T follicular helper cell (primary cell): ENCODE results near the gene SDHAF3.

ENCODE experiments used
- DNase-seq: peaks from one replicate; pipeline ENCODE4 v3.0.0-alpha.2; 2020; ENCODE audit warnings: low read depth

Gene SDHAF3

DNA sequence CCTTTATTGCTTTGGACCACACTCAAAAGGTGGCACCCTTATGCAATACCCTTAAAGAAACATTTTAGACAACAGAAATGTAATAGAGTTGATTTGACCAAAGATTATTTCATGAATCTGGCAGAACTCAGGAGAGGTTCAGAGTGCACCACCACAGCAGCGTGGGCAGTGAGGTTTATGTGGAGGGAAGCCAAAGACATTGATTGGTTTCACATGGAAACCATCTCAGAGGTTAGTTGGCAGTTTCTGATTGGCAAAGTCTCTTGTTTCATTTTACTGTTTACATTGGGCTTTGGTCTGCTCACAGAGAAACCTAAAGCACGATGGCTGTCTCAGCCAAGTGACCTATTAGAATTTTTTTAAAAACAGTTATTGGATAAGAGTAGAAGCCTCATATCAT lies 101.3 kb downstream of the SDHAF3 start:
- DNase-seq: no peak

DNA sequence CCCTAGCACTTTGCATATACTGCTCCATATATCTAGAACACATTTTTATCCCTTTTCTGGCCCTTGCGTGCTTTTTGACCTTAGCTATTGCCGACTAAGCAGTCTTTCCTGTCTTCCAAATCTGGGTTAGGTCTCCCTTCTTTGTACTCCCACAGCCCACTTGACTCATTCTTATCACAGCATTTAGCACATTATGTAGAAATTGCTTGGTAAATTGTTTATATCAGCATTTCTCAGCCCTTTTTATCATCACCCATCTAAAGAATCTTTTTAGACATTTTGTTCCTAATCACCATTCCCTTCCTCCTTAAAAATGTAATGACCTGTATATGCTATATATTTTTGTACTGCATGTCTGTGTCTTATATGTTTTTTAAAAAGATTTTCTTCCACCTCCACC lies 101.7 kb downstream of the SDHAF3 start:
- no peak for DNase-seq

DNA sequence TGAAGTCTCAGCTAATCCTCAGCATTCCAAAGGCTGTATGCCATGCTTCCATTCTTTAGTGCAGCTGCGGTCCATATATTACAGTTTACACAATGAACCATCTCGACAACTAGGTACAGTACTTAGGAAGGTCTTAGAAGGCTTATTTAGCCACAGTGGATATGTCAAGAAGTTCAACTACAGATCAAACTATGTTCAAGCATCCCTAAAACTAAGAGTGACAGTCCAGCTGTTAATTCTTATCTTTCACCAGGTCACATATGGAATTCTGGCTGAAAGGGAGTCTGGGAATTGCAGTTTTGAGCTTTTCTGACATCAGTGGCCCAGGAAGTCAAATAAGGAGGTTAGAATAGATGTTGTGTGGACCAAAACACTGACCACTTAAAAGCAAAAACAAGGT lies 106.8 kb downstream of the SDHAF3 start:
- no peak for DNase-seq

DNA sequence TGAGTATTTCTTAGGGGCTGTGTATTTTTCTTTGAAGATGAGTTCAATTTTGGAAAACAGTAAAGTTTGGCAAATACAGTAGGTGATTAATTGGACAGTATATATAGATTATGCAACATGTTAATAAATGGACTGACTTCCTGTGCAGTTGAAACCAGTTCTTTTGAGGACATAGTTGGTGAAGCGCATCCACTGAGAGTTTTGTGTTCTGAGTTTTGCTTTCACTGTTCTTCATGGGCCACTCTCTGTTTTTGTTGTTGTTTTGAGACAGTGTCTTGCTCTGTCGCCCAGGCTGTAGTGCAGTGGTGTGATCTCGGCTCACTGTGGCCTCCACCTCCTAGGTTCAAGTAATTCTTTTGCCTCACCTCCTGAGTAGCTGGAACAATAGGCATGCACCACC lies 109.0 kb downstream of the SDHAF3 start:
- no peak for DNase-seq
